ES-I3 (cell line): ENCODE measurements around the gene WDR53.
"Not testable (repeated sequence)": the region's sequence is repeated elsewhere in the genome, so short reads cannot be mapped to it uniquely, and the experiment has no call there.

Experiments
- H3K36me3 ChIP-seq: 2 replicates; pipeline ENCODE4 v1.6.1; 2013; ENCODE audit warnings: mild to moderate bottlenecking, low read length, control low read depth, moderate library complexity; ENCODE audit not compliant: insufficient read depth
- H3K4me1 ChIP-seq: 2 replicates; pipeline ENCODE4 v1.6.1; 2013; ENCODE audit warnings: mild to moderate bottlenecking, control low read depth, low read length; ENCODE audit not compliant: insufficient read depth
- H3K9ac ChIP-seq: 2 replicates; pipeline ENCODE4 v1.6.1; 2013; ENCODE audit warnings: low read depth, mild to moderate bottlenecking, low read length, moderate library complexity
- H3K9me3 ChIP-seq: 2 replicates; pipeline ENCODE4 v1.6.1; 2013; ENCODE audit warnings: mild to moderate bottlenecking, low read length, moderate library complexity; ENCODE audit not compliant: control insufficient read depth, insufficient read depth

The WDR53 gene

DNA sequence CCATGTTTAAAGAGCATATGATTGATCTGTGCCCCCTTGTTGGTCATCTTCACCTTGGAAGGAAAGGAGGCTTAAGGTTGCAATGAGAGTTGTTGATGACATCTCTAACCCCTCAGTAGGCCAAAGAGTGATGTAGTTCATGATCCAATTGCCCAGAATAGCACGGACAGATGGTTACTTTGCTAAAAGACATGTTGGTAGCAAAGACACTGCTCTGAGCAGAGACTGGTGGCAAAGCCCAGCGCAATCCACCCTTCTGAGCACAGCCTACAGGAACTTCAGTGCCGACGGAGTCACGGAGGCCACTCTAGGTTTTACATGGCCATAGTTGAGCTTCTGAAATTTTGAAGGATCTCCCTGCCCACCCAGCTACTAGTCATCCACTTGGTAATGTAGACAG is 21.9 kb upstream of the WDR53 start:
- Histone ChIP-seq H3K9ac (no peak overlapping the region), H3K36me3 (0 out of 2 replicates have a peak, but pooled peaks cover 3% of the 10 kb centered on the region), H3K9me3 (no peaks in the 10 kb centered on the region), H3K4me1 (no peaks in the 10 kb centered on the region)

DNA sequence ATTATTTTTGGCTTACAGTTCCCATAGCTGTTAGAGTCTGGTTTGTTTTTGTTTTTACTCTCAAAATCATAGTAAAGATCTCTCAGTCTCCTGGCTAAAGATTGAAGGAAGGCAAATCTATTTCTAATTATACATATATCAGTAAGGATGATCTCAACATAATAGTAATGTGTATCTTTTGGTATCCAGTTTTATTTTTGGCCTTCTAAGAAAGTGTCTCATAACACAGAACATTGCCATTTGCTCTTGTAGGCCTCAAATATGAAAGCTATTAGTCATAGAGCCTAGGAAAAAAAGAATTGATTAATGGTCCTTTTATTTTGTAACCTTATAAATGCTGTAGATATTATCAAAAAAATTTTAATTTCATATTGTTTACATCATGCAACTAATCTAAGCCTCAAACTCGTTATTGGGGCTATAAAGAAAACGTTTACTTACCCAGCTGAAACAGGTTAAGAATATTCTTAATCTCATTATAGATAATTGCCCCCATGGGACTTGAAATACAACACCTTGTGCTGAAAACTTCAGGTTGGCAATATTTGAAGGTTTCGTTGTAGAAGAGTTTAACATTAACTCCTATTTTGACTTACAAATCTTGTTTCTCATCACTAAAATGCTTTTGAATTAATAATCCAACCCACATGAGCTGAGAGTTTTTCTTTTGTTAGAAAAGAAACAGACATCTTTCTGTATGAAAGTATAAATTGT is 16.8 kb upstream of the WDR53 start:
- Histone ChIP-seq H3K36me3 (peaks cover 3% of the 10 kb centered on the region; the same call in 1 of the 2 replicates), H3K9me3 (no peaks in the 10 kb centered on the region)

DNA sequence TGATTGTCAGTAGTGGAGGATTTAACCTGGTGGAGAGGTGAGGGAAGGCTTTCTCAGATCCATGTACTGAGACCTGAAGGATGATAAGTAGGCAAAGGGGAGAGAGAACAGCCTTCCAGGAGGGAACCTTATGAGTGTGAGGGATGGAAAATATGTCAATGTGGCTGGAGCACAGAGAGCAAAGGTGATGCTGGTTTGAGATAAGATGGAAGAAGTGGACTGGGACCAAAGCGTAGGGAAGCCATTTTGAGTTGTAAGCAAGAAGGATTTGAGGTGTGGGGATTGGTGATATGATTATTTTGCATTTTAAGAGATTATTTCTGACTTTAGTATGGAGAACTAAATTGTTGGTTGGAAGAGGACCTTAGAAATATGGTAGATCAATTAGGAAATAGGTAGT is 4.0 kb upstream of the WDR53 start:
- no peaks in the 10 kb centered on the region for H3K9me3 ChIP-seq
- no peaks in the 10 kb centered on the region for H3K36me3 ChIP-seq
- H3K4me1 ChIP-seq = 0 out of 2 replicates have a peak, but pooled peaks cover under 1% of the 10 kb centered on the region
- no peak overlapping the region for H3K9ac ChIP-seq

More for the DNA sequence above, 16.8 kb upstream of the WDR53 start:
- Histone ChIP-seq H3K4me1 (no peaks in the 10 kb centered on the region), H3K9ac (no peak overlapping the region)

DNA sequence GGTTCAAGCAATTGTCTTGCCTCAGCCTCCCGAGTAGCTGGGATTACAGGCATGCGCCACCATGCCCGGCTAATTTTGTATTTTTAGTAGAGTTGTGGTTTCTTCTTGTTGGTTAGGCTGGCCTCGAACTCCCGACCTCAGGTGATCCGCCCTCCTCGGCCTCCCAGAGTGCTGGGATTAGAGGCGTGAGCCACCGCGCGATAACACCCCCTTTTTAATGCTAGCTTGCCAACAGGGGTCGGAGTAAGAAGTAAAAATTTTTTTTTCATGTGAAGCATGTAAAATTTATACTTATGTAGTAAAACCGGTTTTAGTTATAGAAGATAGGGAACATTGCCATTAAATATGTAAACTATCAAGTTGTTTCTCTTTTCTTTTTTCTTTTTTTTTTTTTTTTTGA is 2.0 kb upstream of the WDR53 start:
- not testable (repeated sequence) for H3K36me3 ChIP-seq, H3K9ac ChIP-seq, H3K4me1 ChIP-seq, H3K9me3 ChIP-seq

DNA sequence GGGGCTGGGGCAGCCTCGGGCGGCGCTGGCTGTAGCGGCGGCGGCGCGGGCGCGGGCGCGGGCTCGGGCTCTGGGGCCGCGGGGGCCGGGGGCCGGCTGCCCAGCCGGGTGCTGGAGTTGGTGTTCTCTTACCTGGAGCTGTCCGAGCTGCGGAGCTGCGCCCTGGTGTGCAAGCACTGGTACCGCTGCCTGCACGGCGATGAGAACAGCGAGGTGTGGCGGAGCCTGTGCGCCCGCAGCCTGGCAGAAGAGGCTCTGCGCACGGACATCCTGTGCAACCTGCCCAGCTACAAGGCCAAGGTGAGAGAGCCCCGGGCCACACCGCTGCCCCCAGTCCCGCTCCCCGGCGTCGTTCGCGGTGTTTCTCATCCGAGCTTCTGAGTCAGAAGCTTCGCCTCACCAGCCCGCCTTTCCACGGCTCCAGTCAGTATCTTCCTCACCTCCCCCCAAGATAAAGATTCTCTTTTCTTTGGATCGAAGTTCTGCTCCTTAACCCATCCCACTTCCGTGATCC is 706 bp upstream of the WDR53 start:
- Histone ChIP-seq H3K4me1 (0 out of 2 replicates have a peak, but pooled peaks cover 3% of the 10 kb centered on the region), H3K36me3 (no peaks in the 10 kb centered on the region), H3K9ac (peak overlapping the region; percentile 96), H3K9me3 (no peaks in the 10 kb centered on the region)

DNA sequence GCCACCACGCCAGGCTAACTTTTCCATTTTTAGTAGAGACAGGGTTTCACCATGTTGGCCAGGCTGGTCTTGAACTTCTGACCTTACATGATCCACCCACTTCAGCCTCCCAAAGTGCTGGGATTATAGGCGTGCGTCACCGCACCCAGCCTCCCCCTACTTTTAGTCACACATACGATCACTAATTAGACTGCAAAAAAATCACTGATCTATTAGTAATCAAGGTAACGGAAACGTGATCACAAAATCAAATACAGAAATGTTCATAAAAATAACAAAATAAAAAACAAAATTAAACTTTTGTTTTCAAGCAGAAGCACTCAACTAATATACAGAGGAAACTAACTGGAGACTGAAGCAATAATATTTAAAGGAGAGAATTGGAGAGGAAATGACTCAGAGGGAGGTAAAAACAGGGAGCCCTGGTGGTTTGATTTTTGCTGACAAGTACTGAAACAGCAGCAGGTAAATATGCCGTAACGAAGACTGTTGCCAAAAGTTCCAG is 4.6 kb downstream of the WDR53 start:
- Histone ChIP-seq H3K9me3 (no peaks in the 10 kb centered on the region), H3K9ac (no peak overlapping the region), H3K4me1 (0 out of 2 replicates have a peak, but pooled peaks cover 3% of the 10 kb centered on the region), H3K36me3 (peaks cover 4% of the 10 kb centered on the region; the same call in 1 of the 2 replicates)

DNA sequence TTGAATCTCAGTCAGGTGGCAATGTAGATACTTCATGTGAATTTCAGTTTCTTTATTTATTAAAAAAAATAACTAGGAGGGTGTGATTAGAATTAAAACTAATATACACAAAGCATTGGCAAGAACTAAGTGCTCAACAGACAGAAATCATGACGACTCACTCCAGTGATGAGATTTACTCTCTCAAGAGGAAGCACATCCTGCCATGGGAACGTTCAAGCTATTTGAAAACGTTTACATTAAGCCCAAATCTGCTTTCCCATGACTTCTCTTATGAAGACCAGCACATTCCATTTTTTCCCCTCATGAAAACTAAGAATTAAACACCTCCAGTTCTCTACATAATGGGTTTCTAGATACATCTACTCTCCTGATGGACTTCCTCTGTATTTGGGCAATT is 8.5 kb downstream of the WDR53 start:
- no peak overlapping the region for H3K9ac ChIP-seq
- no peaks in the 10 kb centered on the region for H3K4me1 ChIP-seq
- peaks cover 4% of the 10 kb centered on the region; the same call in 1 of the 2 replicates for H3K36me3 ChIP-seq
- H3K9me3 ChIP-seq = no peaks in the 10 kb centered on the region

DNA sequence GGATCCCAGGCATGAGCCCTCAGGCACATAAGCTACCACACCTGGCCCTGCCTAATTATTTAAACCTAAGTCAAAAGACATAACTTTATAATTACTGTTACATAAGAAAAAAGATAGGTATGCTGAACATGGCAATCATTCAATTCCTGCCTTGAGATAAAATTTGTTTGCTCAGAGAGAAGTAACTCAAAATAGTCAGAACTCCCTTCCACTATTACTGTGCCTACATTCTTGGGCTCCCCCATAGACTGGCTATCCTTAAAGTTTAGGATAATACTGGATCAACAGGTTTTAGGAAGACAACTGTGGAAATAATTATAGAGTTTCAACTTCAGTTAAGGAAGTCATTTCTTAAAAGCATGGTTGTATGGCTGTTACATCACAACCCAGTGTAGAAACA is 9.9 kb downstream of the WDR53 start:
- H3K4me1 ChIP-seq = no peaks in the 10 kb centered on the region
- H3K9ac ChIP-seq = no peak overlapping the region
- H3K36me3 ChIP-seq = peaks cover 4% of the 10 kb centered on the region; the same call in 1 of the 2 replicates
- H3K9me3 ChIP-seq = no peaks in the 10 kb centered on the region

DNA sequence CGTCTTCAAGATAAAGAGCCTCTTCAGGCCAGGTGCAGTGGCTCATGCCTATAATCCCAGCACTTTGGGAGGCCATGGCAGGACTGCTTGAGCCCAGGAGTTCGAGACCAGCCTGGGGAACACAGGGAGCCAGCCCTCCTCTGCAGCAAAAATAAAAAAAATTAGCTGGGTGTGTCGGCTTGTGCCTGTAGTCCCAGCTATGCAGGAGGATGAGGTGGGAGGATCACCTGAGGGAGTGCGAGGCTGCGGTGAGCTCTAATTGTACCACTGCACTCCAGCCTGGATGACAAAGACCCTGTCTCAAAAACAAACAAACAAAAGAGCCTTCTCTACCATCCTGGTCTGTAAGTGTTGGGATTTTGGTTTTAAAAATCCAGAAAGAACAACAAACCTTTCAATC is 11.1 kb downstream of the WDR53 start:
- Histone ChIP-seq H3K4me1 (no peaks in the 10 kb centered on the region), H3K36me3 (peaks cover 4% of the 10 kb centered on the region; the same call in 1 of the 2 replicates), H3K9ac (no peak overlapping the region), H3K9me3 (no peaks in the 10 kb centered on the region)

DNA sequence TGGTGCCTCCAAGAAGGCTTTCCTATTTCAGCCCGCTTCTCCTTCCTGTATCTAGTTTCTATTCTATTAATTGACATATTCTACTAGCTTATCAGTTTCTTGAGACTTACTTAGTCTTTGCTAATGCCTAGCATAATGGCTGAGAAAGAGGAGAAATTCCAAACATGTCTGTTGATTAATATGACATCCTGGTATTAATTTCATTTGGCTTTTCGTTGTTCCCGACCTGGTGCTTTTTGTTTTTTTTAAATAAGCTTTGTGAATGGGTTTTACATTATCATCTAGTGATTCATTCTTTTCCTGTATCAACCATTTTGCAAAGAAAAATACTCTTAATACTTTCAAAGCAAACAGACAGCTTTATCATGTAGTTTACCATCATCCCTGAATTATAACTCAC is 13.1 kb downstream of the WDR53 start:
- H3K4me1 ChIP-seq = no peaks in the 10 kb centered on the region
- H3K9ac ChIP-seq = no peak overlapping the region

DNA sequence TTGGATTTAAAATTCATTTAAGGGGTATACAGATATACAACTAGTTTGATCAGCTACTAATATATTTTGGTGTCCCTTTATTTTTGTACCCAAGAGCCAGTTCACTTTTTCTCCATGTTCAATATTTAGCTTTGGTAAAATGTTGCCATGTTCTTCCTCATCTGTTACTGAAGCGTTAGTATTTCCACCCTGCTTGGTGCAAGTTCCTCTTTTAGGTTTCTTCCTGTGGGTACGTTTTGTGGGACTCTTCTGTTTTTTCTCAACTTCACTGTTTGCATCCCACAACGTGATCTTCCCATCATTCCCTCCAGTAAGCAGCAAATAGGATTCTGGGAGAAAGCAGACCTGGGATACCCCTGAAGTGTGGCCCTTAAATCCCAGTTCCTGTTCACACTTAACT is 14.1 kb downstream of the WDR53 start:
- Histone ChIP-seq H3K9ac (no peak overlapping the region), H3K4me1 (no peaks in the 10 kb centered on the region), H3K9me3 (0 out of 2 replicates have a peak, but pooled peaks cover 5% of the 10 kb centered on the region), H3K36me3 (no peaks in the 10 kb centered on the region; the same call in 1 of the 2 replicates)

More for the DNA sequence above, 13.1 kb downstream of the WDR53 start:
- Histone ChIP-seq H3K9me3 (0 out of 2 replicates have a peak, but pooled peaks cover 5% of the 10 kb centered on the region), H3K36me3 (no peaks in the 10 kb centered on the region; the same call in 1 of the 2 replicates)

DNA sequence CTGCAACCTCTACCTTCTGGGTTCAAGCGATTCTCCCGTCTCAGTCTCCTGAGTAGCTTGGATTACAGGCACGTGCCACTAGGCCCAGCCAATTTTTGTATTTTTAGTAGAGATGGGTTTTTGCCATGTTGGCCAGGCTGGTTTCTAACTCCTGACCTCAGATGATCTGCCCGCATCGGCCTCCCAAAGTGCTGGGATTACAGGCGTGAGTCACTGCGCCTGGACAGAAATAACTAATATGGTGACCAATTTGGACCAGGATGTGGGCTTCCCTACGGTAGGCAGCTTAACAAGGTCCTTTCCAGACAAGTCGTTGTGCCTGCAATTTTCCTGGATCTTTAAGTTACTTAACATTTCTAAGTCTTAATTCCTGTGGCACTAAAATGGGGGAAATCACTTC is 14.8 kb downstream of the WDR53 start:
- Histone ChIP-seq H3K36me3 (no peaks in the 10 kb centered on the region; the same call in 1 of the 2 replicates), H3K9me3 (0 out of 2 replicates have a peak, but pooled peaks cover 5% of the 10 kb centered on the region), H3K4me1 (no peaks in the 10 kb centered on the region), H3K9ac (no peak overlapping the region)

DNA sequence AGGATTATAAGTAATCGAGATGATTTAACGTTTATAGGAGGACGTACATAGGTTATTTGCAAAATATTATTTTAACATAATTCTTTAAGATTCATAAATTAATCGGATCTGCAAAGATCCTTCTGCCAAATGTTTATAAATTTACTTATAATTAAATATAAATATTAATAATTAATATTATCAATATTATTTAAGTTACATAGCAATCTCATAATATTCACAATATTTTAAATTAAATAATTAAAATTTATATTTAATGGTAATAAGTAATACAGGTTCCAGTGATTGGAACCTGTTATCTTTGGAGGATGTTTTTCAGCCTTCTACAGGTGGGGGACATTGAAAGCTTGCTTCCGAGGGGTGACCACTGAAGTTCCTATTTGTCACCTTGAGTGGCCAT is 16.1 kb downstream of the WDR53 start:
- 0 out of 2 replicates have a peak, but pooled peaks cover 5% of the 10 kb centered on the region for H3K9me3 ChIP-seq

DNA sequence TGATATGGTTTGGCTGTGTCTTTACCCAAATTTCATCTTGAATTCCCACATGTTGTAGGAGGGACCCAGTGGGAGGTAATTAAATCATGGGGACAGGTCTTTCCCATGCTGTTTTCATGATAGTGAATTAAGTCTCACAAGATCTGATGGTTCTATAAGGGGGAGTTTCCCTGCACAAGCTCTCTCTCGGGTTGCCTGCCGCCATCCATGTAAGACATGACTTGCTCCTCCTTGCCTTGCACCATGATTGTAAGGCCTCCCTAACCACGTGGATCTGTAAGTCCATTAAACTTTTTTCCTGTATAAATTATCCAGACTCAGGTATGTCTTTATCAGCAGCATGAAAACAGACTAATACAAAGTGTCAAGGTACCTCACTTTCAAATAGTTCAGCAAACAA is 18.2 kb downstream of the WDR53 start:
- H3K9me3 ChIP-seq, H3K36me3 ChIP-seq, H3K4me1 ChIP-seq, H3K9ac ChIP-seq: not testable (repeated sequence)

More for the DNA sequence above, 16.1 kb downstream of the WDR53 start:
- H3K36me3 ChIP-seq = no peaks in the 10 kb centered on the region; the same call in 1 of the 2 replicates
- no peak overlapping the region for H3K9ac ChIP-seq
- H3K4me1 ChIP-seq = no peaks in the 10 kb centered on the region

DNA sequence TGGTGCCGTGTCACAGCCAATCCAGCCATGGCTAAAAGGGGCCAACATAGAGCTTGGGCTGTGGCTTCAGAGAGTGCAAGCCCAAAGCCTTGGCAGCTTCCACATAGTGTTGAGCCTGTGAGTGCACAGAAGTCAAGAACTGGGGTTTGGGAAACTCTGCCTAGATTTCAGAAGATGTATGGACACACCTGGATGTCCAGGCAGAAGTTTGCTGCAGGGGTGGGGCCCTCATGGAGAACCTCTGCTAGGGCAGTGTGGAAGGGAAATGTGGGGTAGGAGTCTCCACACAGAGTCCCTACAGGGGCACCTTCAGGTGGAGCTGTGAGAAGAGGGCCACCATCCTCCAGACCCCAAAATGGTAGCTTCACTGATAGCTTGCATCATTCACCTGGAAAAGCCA is 19.0 kb downstream of the WDR53 start:
- H3K36me3 ChIP-seq, H3K9me3 ChIP-seq, H3K4me1 ChIP-seq, H3K9ac ChIP-seq: not testable (repeated sequence)
